Fibroblast of pulmonary artery (primary cell): ENCODE data around the gene RD3L.

Experiments
- DNase-seq: peaks from one replicate; pipeline ENCODE4 v3.0.0-alpha.2; 2010; ENCODE audit warnings: low read depth
- H3K4me3 ChIP-seq: replicated peaks from 2 replicates; pipeline ENCODE4 v1.5.1; 2011; ENCODE audit warnings: low read depth, mild to moderate bottlenecking, control low read depth, low read length, moderate library complexity
- CTCF ChIP-seq: IDR thresholded peaks from 2 replicates; pipeline ENCODE4 v1.5.1; 2011; ENCODE audit warnings: mild to moderate bottlenecking, control low read depth, low read length, inconsistent platforms; ENCODE audit errors: missing control alignments

RD3L gene

GRCh38 chr14:103897075-103897947 is 45.0 kb downstream of the RD3L start:
- no peak for TF ChIP-seq CTCF
- H3K4me3 ChIP-seq, result no peak overlapping the region
- no peak for DNase-seq

- no peak for DNase-seq
- TF ChIP-seq CTCF, result no peak
- no peak overlapping the region for H3K4me3 ChIP-seq
These were observed 45.8 kb downstream of the RD3L start for GRCh38 chr14:103896578-103896977.

- no peak for TF ChIP-seq CTCF
- DNase-seq, result no peak
These were observed 47.6 kb downstream of the RD3L start for GRCh38 chr14:103894723-103895059.

GRCh38 chr14:103894034-103894722 is 48.2 kb downstream of the RD3L start:
- no peak for TF ChIP-seq CTCF
- H3K4me3 ChIP-seq, result no peak overlapping the region
- no peak for DNase-seq

More at GRCh38 chr14:103894723-103895059, 47.6 kb downstream of the RD3L start:
- H3K4me3 ChIP-seq, result no peak overlapping the region

GRCh38 chr14:103892247-103892646 is 50.1 kb downstream of the RD3L start:
- no peak overlapping the region for H3K4me3 ChIP-seq
- DNase-seq, result no peak
- no peak for TF ChIP-seq CTCF

GRCh38 chr14:103891667-103892215 is 50.6 kb downstream of the RD3L start:
- no peak for TF ChIP-seq CTCF
- DNase-seq, result no peak

More at GRCh38 chr14:103891667-103892215, 50.6 kb downstream of the RD3L start:
- H3K4me3 ChIP-seq, result no peak overlapping the region
